AG08396 (cell line): ENCODE results near the gene AQP2.
"Not testable (repeated sequence)": the region's sequence is repeated elsewhere in the genome, so short reads cannot be mapped to it uniquely, and the experiment has no call there.

Source experiments
- DNase-seq: peaks from one replicate; pipeline ENCODE4 v3.0.0; 2012; ENCODE audit warnings: low spot score, mixed read lengths

AQP2 gene

GRCh38 chr12:49969651-49970429, 19.3 kb downstream of the AQP2 start:
- peak; percentile 1 for DNase-seq

GRCh38 chr12:49970658-49971057, 20.1 kb downstream of the AQP2 start:
- peak; percentile 2 for DNase-seq

GRCh38 chr12:49971141-49971540, 20.6 kb downstream of the AQP2 start:
- DNase-seq = peak; percentile 2

- DNase-seq = no peak
Measured at GRCh38 chr12:49972129-49972528, 21.6 kb downstream of the AQP2 start.

GRCh38 chr12:49972641-49973360, 22.3 kb downstream of the AQP2 start, which contains the start of gene AQP6:
TSS of gene AQP6 (plus strand) at chr12:49972947. CDS start at chr12:49973174, 227 bp downstream.
- DNase-seq = no peak

GRCh38 chr12:49973361-49973830, 22.9 kb downstream of the AQP2 start:
- no peak for DNase-seq

- peak; percentile 84 for DNase-seq
Measured at GRCh38 chr12:49974231-49974675, 23.7 kb downstream of the AQP2 start.

GRCh38 chr12:49974677-49975317, 24.3 kb downstream of the AQP2 start:
- DNase-seq = peak; percentile 6

- no peak for DNase-seq
Measured at GRCh38 chr12:49975318-49975761, 24.8 kb downstream of the AQP2 start.

- no peak for DNase-seq
Measured at GRCh38 chr12:49976557-49976956, 26.0 kb downstream of the AQP2 start.

GRCh38 chr12:49978125-49978524, 27.6 kb downstream of the AQP2 start:
- no peak for DNase-seq

- DNase-seq = no peak
Measured at GRCh38 chr12:49979016-49979586, 28.6 kb downstream of the AQP2 start.

GRCh38 chr12:49979791-49980190, 29.3 kb downstream of the AQP2 start:
- no peak for DNase-seq

GRCh38 chr12:49980501-49981349, 30.2 kb downstream of the AQP2 start:
- DNase-seq = no peak

GRCh38 chr12:49982246-49983087, 31.9 kb downstream of the AQP2 start:
- no peak for DNase-seq

- peak; percentile 81 for DNase-seq
Measured at GRCh38 chr12:49983892-49984291, 33.4 kb downstream of the AQP2 start.

- DNase-seq = no peak
Measured at GRCh38 chr12:49984476-49985359, 34.2 kb downstream of the AQP2 start.

- no peak for DNase-seq
Measured at GRCh38 chr12:49985981-49986380, 35.4 kb downstream of the AQP2 start.

GRCh38 chr12:49986476-49986875, 35.9 kb downstream of the AQP2 start:
- not testable (repeated sequence) for DNase-seq
